Astrocyte of the cerebellum (primary cell): ENCODE data around the gene HIP1R.

Experiments used
- DNase-seq: peaks from one replicate; pipeline ENCODE4 v3.0.0-alpha.2; 2011; ENCODE audit warnings: low read depth
- H3K4me3 ChIP-seq: 2 replicates; pipeline ENCODE4 v1.5.1; 2011; ENCODE audit warnings: mild to moderate bottlenecking, low read depth, low read length, moderate library complexity
- in situ Hi-C: cut with HindIII; loops from 2 replicates; pipeline ENCODE4 v1.10.0; 2017; ENCODE audit warnings: low sequenced_read_pairs
- TF ChIP-seq, protein P1 (sequence below): IDR thresholded peaks from 2 replicates; pipeline ENCODE4 v1.5.1; 2012; ENCODE audit warnings: low read length, low read depth, moderate library complexity, mild to moderate bottlenecking; ENCODE audit errors: missing control alignments

HIP1R gene

DNA sequence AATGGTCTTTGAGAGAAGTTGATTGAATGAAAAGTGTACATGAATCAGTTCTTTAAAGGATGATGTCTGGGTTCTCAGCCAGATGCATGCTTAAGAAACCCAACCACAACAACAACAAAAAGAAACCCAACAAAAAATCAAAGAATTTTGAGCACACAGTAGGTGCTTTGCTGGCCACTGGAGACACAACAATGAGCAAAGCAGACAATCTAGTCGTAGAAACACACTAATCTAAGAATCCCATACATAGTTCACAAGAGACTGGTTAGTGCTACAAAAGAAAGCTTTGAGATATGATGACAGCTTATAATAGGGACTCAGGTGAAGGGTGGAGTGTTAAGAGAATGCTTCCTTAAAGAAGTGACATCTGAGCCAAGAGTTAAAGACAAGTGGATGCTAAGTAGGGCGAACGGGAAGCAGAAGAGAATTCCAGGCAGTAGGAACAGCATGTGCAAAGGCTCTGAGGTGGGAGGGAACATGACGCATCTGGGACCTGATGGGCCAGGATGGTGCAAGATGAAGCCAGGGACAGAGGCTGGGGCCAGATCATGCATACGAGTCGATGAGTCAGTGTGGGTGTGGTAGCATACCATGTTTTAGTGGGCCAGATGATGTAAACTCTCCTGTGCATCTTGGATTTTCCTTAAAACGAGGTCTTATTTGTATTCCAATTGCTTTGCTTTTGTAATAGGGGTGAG lies 4.6 kb upstream of the HIP1R start:
- in situ Hi-C loops, result loop anchor here (5.0 kb wide), 1 partner anchor 38 kb away; no protein-coding TSS in a partner anchor
- TF ChIP-seq, protein P1, sequence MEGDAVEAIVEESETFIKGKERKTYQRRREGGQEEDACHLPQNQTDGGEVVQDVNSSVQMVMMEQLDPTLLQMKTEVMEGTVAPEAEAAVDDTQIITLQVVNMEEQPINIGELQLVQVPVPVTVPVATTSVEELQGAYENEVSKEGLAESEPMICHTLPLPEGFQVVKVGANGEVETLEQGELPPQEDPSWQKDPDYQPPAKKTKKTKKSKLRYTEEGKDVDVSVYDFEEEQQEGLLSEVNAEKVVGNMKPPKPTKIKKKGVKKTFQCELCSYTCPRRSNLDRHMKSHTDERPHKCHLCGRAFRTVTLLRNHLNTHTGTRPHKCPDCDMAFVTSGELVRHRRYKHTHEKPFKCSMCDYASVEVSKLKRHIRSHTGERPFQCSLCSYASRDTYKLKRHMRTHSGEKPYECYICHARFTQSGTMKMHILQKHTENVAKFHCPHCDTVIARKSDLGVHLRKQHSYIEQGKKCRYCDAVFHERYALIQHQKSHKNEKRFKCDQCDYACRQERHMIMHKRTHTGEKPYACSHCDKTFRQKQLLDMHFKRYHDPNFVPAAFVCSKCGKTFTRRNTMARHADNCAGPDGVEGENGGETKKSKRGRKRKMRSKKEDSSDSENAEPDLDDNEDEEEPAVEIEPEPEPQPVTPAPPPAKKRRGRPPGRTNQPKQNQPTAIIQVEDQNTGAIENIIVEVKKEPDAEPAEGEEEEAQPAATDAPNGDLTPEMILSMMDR, result no peak

DNA sequence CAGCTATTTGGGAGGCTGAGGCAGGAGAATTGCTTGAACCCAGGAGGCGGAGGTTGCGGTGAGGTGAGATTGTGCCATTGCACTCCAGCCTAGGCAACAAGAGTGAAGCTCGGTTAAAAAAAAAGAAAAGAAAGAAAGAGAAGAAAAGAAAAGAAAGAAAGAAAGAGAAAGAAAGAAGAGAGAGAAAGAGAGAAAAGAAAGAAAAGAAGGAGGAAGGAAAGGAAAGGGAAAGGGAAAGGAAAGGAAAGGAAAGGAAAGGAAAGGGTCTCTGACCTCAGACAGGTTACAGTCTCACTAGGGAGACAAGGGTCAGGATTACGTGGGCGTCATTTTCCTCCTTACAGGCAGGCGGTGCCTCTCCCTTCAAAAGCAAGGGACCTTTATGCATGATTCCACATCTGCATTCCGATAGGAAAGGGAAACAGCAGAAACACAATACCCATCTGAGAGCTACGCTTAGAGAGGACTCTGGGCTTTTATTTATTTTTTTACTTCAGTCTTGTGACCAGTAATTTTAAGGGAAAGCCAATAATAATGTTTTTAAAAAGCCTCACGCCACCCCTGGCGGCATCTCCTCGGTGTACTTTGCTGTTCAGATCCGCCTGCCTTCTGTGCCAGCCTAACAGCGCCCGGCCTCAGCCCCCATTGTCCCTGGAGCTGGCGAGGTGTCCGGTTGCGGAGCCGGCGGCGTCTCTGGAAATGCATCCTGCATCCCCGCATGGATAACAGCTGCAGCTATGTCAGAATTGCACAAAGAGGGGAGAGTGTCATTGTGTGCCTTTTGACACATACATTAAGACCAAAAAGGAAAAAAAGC lies 945 bp upstream of the HIP1R start:
- TF ChIP-seq, protein P1, result peak; percentile 21
- DNase-seq, result no peak
- in situ Hi-C loops, result loop anchor here (5.0 kb wide), 1 partner anchor 42 kb away; no protein-coding TSS in a partner anchor
- H3K4me3 ChIP-seq, result peak overlapping the region; percentile 54

More for the DNA sequence above, 4.6 kb upstream of the HIP1R start:
- no peak overlapping the region for H3K4me3 ChIP-seq
- DNase-seq, result no peak

DNA sequence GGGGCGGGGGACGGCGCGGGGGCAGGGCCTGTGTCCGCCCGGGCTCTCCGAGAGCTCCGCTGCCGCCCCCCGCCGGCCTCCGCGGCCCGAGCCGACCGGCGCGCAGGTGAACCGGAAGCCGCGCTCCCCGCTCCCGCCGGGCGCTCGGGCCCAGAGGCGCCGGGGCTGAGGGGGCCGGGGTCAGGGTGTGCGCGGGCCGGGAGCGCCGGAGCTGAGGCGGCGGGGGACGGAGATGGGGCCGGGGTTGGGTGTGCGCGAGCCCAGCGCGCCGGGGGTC lies 431 bp downstream of the HIP1R start:
- H3K4me3 ChIP-seq, result peak overlapping the region; percentile 54
- TF ChIP-seq, protein P1, result no peak
- in situ Hi-C loops, result no loop called here
- DNase-seq, result no peak

DNA sequence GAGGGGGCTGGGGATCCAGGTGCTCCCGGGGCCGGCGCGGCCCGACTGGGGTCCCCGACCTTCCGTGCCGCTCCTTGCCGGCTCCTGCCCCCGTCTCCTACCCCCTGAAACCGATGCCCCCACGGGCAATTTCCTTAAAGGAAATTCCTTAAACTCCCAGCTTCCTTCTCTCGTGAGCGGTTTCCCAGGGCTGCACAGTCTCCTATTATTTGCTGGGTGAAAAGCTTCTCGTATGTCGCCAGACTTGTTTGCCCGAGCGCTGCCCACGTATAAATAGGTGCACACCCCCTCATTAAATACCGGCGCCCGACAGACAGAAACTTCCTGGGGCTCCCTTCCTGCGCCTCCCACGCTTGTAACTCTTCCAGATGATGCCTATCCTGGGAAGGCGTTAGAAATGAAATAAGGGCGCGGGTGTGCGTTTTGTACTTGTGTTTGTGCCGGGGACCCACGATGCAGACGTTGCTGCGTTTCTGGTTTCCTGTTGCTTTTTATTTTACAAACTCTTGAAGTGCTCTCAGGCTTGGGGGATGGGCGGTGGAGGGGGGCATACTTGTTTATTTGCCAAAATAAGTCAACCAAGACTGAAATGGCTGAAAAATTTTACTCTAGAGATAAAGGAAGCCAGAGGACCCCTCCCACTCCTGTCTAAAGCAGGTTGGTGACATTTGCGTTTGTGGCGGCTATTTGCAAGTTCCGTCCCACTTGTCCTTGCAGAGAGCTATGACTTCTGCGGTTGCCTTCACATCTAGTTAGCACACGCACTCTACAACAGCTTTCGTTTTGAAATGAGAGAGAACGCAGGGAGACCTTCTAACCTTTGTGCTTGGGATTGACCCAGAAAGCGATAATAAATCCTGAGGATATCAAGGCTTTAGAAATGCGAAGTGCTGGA lies 1.0 kb downstream of the HIP1R start:
- peak overlapping the region; percentile 54 for H3K4me3 ChIP-seq
- TF ChIP-seq, protein P1, result no peak
- no peak for DNase-seq
- in situ Hi-C loops, result no loop called here

DNA sequence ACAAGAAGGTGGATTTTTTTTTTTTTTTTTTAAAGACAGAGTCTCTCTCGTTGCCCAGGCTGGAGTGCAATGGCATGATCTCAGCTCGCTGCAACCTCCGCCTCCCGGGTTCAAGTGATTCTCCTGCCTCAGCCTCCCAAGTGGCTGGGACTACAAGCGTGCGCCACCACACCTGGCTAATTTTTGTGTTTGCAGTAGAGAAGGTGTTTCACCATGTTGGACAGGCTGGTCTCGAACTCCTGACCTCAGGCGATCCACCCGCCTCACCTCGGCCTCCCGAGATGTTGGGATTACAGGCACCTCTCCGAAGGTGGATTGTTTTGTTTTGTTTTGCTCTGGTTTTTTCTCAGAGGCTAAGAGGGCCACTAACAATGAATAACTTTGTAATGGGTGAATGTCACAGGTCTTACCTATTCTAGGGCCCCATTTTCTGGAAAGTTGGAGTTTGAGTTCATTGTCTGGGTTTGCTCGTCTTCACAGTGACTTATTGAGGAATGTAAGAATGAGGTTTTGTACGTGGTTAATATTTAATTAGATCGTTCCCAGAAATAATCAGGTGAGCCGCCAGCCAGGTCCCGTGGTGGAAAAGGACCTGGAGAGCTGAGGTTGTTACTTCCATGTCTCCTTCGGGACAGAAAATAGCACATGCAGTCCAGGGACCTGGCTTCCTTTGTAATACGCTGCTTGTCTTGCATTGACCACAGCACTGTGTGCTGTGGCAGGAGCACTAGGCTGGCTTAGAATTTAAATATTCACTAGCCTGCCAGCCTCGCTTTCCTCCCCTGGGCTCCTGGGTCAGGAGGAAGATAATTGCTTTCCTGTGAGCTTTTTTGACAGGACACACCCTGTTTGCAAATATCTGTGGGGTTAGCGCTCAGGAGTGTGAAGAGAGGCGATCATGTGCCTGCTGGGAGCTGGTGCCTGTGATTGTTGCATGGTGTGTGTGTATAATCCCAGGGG lies 2.3 kb downstream of the HIP1R start:
- in situ Hi-C loops, result no loop called here
- TF ChIP-seq, protein P1, result no peak
- no peak for DNase-seq
- no peak overlapping the region for H3K4me3 ChIP-seq
